NCI-H187 treated with DMSO at 0.1 percent for 48 hours (cell line): ENCODE results near the gene FAM9A.
"Not testable (repeated sequence)": the region's sequence is repeated elsewhere in the genome, so short reads cannot be mapped to it uniquely, and the experiment has no call there.

ENCODE experiments used
- DNase-seq: peaks from one replicate; lab custom pipeline; 2025; lab: John Stamatoyannopoulos, UW

FAM9A gene

DNA sequence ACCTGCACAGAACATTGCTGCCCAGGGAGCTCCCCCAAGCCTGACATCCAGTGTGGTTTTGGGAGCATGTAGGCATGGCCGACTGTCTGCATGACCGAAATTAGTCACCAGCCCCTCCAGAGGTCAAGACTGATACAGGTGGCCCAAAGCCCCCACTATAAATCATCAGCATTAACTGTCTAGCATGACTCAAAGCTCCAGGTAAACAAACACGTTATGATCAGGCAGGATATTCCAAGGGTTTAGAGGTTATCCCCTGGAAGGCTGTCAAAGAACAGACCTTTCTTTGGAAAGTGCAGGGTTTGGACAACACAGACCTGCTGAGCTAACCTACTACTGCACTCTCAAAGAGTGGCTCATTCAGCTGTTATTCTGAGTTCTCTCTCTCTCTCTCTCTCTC is 2.1 kb upstream of the FAM9A start:
- DNase-seq: no peak

DNA sequence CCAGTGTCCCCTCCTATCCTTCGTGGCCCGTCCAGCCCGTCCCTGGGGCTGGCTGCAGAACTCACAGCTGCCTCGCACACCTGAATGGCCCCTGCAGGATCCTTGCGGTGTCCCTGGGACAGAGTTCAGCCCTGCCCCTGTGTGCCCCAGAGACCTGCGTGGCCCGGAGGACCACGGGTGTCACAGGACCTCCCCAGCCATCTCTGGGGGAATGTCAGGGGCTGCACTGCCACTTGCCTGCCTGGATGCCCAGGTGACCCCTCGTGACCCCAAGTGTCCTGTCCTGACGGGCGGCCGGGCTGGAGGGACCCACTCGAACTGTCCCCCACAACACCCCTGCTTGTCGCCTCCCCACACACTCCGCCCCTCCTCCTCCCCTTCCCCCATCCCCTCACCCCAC is 832 bp downstream of the FAM9A start:
- DNase-seq: not testable (repeated sequence)

DNA sequence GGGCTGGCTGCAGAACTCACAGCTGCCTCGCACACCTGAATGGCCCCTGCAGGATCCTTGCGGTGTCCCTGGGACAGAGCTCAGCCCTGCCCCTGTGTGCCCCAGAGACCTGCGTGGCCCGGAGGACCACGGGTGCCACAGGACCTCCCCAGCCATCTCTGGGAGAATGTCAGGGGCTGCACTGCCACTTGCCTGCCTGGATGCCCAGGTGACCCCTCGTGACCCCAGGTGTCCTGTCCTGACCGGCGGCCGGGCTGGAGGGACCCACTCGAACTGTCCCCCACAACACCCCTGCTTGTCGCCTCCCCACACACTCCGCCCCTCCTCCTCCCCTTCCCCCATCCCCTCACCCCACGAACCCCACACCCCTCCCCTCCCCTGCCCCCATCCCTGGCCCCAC is 1.9 kb downstream of the FAM9A start:
- not testable (repeated sequence) for DNase-seq

DNA sequence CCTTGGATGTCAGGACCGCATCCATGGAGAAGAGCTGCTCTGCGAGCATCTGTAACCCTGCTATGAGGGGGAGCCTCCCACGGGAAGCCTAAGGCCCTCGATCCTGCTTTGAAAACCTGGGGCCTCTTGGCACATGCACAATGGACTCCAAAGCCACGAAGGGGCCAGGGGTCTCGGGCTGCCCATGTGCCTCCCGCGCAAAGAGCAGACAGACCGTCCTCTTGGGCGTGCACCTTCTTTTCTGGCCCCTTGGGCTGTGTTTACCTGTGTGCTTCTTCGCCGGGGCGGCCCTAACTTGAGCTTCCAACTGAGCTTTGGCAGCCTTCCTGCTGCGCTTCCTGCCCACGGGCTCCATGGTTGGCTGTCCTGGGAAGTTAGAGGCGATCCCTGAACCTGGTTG is 2.5 kb downstream of the FAM9A start:
- DNase-seq: not testable (repeated sequence)

DNA sequence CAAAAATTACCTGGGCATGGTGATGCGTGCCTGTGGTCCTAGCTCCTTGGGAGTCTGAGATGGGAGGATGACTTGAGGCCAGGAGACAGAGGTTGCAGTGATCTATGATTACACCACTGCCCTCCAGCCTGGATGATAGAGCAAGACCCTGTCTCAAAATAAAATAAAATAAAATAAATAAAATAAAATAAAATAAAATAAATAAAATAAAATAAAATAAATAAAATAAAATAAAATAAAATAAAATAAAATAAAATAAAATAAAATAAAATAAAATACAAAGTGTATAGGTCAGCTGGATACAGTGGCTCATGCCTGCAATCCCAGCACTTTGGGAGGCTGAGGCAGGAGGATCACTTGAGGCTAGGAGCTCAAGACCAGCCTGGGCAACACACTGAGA is 14.1 kb downstream of the FAM9A start:
- not testable (repeated sequence) for DNase-seq

DNA sequence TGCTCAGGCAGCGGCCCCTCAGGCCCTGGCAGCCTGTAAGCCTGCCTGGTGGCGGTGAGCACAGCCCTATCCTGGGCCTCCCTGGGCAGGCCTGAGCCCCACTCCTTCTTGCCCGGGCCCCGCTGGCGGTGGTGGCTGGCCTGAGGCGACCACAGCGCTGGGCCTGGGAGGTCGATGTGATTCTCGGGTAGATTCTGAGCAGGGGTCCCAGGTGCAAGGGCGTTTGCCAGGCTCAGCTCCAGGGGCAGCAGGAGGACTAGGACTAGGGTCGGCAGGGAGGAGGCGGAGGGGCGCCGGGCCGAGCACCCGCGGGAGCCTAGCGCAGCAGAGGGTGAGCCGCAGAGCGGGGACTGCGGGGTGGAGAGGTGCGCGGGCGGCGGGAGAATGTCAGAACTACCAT is 17.0 kb downstream of the FAM9A start:
- no peak for DNase-seq

DNA sequence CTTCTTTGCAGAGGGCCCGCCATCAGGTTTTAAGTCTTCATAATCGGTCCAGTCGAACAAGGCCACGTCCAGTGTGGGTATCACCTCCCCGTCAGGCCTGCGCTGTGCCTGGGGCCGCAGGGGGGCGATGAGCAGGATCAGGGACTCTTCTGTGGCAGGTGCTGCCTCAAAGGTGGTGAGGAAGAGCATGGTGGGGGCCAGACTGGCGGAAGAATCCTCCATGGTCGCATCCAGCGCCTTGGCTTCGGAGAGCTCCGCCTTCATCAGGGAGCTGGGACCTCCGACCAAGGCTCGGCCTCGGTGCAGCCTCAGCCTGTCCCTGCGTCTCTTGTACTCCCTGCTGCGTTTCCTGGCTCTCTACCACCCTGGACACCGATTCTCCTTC is 17.5 kb downstream of the FAM9A start:
- DNase-seq: no peak

DNA sequence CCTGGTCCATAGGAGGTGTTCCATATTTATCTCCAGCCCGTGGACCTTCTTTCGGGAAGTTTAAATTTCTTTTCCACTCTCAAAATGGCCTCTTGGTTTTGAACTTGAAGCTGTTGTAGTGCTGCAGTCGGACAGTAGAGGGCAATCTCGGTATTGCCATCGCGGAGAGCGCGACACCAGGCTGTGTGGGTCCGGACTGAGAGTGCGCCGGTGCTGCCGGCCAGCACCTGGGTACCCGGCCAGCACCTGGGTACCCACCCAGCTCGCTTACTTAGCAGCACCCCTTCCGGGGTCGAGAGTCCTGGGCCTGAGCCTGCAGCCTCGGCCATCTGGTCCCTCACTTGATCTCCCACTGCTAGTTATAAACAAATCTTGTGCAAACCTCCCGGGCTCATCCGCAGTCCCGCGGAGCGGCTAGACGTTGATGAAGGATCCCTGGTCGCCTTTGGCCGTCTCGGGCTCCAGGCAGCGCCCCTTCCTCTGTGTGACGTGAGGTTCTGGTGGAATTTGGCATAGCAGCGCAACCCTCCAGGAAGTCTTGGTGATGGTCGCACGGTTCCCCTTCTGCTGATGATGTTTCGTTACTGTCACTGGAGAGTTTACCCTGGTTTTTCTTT is 18.0 kb downstream of the FAM9A start:
- DNase-seq: no peak

DNA sequence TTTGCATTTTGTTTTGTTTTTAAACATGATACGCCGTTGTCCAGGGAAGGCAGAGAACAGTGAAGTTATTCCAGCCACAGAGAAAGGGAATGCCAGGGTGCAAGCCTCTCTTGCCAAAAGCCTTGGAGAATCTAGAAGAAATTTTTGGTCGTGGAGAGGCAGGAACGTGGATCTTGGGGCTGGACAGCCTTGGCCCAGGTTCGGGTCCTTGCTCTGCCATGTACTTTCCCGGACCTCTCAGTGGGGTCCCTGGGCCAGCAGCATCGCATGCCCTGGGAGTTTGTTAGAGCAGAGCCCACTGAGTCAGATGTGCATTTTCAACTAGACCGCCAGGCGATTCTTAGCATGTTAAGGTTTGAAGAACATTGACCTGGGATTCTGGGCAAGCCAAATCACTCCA is 18.6 kb downstream of the FAM9A start:
- no peak for DNase-seq

DNA sequence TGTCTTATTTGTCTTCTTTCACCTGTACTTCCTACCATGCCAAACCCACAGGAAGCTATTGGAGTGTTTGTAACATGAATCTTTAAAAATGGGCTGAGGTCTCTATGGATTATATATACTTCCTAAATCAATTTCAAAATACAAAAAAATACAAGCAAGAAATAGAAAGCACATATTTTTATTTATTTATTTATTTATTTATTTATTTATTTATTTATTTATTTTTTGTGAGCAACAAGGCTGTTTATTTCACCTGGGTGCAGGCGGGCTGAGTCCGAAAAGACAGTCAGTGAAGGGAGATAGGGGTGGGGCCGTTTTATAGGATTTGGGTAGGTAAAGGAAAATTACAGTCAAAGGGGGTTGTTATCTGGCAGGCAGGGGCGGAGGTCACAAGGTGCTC is 19.3 kb downstream of the FAM9A start:
- DNase-seq: not testable (repeated sequence)

DNA sequence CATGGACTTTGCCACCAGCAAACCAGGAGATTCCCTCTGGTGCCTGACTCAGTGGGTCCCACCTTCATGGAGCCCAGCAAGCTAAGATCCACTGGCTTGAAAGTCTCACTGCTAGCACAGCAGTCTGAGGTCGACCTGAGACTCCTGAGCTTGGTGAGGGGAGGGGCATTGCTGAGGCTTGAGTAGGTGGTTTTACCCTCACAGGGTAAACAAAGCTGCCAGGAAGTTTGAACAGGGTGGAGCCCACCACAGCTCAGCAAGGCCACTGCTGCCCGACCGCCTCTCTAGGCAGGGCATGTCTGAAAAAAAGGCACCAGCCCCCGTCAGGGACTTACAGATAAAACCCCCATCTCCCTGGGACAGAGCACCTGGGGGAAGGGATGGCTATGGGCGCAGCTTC is 28.1 kb downstream of the FAM9A start:
- DNase-seq: no peak

DNA sequence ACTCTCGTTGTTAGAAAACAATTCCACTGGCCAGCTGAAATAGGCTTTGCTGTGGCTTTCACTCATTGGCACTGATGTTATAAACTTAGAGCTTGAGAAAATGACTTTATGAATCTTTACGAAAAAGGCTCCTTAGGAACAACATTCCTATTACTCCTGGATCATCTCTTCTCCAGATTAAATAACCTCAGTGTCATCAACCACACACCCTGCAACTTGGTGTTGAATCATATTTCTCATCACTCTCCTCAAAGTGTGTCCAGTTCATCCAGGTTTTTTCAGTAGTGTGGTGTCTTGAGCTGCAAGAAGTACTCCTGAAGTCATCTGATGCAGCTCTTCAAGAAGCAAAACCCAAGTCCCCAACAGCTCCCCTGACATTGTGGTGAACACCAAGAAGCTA is 41.2 kb downstream of the FAM9A start:
- DNase-seq: no peak

DNA sequence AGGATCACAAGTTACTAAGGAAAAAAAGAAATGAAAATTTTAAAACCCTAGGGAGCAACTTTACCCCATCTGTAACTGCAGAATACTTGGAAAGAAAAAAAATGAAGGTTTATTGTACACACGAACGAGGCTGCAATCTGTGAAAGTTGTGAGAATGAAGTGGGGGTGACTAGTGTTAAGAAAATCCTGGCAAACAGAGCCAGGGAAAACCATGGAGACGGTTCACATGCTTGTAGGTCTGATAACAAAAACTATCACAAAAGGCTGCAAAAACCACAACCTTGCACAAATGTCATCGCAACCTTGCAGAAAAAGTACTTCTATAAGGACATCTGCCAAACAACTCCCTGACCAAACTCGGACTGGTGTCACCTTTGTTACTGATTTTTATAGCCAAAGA is 42.5 kb downstream of the FAM9A start:
- not testable (repeated sequence) for DNase-seq

DNA sequence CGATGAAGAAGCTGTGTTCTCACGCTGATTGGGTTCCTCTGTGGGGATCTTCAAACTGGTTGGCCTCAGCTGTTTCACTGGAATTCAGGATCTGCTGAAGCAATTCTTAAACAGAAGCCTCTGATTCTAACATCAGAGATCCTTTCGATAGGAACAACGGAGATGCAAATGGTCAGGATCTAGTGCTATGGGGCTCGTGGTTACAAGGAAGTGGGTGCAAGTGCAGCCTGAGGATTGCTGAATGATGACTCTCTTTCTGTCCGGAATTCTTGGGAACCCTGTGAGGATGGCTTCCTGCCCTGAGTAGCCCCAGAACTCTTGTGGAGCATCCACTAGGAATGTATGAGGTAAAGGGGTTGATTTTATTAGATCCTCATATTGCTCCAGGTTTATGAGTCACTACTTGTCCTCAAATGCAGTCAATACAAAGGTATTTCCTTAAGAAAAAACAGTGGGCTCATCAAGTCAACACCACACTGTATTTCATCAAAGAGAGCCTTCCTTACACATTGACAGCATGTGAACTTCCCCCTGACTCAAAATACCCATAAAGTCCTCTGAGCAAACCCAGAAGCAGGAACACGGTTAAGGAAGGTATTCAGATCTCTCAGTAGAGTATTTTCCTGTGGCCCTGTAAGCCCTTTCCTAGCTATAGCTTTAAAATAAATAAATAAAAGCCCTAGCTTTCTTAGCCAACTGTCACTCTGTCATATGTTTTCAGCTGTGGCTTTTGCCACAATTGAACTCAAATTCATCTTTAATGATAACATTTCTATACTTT is 43.4 kb downstream of the FAM9A start:
- DNase-seq: not testable (repeated sequence)

DNA sequence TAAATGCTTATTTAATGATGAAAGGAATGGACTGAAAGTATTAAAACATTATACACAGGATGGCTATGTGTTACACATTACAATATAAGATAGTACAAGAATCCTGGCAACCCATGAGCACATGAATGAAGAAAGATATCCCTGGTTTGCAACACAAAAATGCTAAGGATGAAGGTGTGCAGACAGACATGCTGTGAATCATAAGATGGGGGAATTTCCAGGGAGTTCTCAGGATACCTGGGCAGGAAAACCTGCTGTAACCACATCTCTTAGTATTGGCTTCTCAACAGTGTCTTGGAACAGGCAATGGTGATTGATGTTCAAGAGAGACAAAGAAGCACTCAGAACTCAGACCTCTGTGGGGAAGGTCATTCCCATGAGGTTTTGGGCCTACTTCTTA is 45.4 kb downstream of the FAM9A start:
- DNase-seq: no peak

DNA sequence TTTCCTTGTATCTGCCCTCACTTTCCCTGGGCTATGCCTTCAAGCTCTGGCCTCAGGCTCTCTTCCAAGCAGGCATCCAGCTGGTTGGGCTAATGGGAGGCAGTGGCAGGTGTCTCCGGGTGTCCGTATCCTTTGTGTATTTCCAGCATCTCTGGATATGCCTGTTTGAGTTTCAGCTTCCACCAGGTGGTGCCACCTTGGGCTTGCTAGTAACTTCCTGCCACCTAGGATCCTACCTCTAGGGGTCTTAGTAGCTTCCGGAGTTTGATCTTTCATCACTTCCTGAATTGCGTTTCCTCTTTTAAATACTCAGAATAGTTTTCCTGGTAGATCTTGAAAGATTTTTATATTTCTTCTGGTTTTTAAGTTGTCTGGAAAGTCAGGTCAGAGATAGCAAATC is 46.1 kb downstream of the FAM9A start:
- no peak for DNase-seq

DNA sequence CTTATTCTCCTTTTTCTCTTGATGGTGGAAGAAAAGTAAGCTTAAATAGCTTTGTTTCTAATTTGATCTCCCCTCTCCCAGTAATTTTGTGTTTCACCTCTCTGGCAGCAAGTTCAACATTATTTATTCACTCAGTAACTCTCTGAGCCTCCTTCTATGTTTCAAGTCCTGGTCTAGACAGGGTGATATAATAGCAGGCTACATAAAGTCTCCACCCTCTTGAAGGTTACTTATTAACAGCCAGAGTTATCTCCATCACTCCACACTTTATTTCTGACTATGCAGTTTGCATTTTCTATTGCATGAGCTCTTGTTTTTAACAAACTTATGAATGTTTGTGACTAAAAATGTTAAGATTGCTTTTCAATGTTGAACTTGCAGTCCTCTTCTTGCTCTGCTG is 51.5 kb downstream of the FAM9A start:
- DNase-seq: no peak

DNA sequence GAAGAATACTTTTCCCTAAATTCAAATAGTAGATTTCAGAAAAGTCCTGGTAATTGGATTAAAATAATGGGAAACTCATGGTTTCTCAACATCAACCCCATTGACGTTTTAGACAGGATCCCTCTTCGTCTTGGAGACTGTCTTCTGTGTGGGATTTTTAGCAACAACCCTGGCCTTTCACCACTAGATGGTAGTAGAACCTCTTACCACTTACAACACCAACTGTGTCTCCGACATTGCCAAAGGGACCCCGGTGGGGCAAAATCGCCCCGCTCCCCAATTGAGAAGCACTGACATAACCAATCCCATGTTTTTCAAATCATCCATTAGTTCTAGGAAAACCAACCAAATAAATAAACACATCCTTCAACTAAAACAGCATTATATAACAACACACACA is 52.3 kb downstream of the FAM9A start:
- DNase-seq: no peak

DNA sequence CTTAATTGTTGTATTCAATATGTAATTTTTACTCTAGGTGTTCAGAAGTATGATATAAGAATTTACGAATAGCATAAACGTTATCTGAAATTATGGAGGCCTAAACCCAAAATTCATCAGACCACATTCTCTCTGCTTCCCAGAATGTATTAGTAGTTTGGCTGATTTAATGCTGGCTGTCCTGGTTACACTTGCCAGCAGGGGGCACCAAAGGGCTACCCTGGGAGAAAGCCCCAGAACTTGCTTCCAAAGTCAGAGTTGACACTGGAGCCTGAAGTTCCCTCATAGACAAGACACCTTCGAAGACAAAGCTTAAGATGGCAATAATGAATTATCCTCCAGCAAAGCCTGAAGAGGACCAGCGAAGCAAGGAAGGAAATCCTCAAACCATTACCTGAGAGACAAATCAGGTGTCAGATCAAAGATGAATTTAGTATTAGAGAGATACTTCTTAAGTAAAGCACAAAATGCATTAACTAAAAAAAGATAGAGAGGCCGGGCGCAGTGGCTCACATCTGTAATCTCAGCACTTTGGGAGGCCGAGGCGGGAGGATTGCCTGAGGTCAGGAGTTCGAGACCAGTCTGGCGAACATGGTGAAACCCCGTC is 58.0 kb downstream of the FAM9A start:
- no peak for DNase-seq

DNA sequence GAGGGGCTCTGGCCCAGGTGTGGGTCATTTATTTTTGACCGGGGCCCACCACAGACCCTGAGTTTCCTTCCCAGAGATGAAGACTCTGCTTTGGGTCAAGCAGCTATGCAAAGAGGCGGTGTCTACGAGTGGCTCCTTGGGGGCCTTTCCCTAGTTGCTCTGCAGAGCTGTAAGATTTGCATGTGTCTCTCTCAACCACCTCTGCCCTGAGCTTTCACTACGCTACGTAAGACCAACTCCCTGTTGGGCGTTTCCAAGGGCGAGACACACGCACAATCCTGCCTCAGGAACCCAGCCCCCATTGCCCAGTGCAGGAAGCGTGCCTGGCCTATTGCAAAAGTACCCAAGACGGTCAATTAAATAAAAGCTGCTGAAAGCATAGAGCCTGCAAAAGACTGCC is 59.2 kb downstream of the FAM9A start:
- DNase-seq: no peak
